HFF-Myc (cell line): ENCODE results near the gene TXNDC5.

Source experiments
- DNase-seq: peaks from one replicate; pipeline ENCODE4 v3.0.0-alpha.2; 2011; ENCODE audit warnings: low read depth; ENCODE audit errors: extremely low read depth
- H3K4me3 ChIP-seq: replicated peaks from 2 replicates; pipeline ENCODE4 v1.5.1; 2011; ENCODE audit warnings: low read depth, mild to moderate bottlenecking, control low read depth, low read length
- CTCF ChIP-seq: IDR thresholded peaks from 2 replicates; pipeline ENCODE4 v1.5.1; 2012; ENCODE audit warnings: mild to moderate bottlenecking, low read depth, low read length, control low read depth; ENCODE audit errors: missing control alignments

The TXNDC5 gene

GRCh38 chr6:7903673-7904072 is 6.9 kb downstream of the TXNDC5 start:
- no peak for DNase-seq
- no peak overlapping the region for H3K4me3 ChIP-seq
- no peak for TF ChIP-seq CTCF

GRCh38 chr6:7902867-7903266 is 7.7 kb downstream of the TXNDC5 start:
- TF ChIP-seq CTCF = no peak
- no peak overlapping the region for H3K4me3 ChIP-seq
- DNase-seq = no peak

- TF ChIP-seq CTCF = no peak
- H3K4me3 ChIP-seq = no peak overlapping the region
- no peak for DNase-seq
These were observed 8.4 kb downstream of the TXNDC5 start for GRCh38 chr6:7902221-7902620.

DNA sequence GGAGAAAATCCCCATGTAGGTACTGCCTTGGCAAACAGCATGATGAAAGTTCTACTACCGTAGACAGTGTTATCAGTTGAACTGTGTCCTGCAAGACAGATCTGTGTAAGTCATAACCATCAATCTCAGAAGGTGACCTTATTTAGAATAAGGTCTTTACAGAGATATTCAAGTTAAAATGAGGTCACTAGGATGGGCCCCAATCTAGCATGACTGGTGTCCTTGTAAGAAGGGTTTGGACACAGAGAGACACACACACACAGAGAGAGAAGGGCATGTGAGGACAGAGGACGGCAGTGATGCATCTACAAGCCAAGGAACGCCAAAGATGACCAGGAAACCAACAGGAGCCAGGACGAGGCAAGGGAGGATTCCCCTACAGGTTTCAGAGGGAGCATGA is 8.8 kb downstream of the TXNDC5 start:
- H3K4me3 ChIP-seq = no peak overlapping the region
- no peak for TF ChIP-seq CTCF
- DNase-seq = no peak

GRCh38 chr6:7901056-7901455 is 9.5 kb downstream of the TXNDC5 start:
- TF ChIP-seq CTCF = no peak
- no peak for DNase-seq
- H3K4me3 ChIP-seq = no peak overlapping the region

GRCh38 chr6:7900621-7901020 is 10.0 kb downstream of the TXNDC5 start:
- H3K4me3 ChIP-seq = no peak overlapping the region
- no peak for TF ChIP-seq CTCF
- DNase-seq = no peak

GRCh38 chr6:7899889-7900213 is 10.7 kb downstream of the TXNDC5 start:
- H3K4me3 ChIP-seq = no peak overlapping the region
- TF ChIP-seq CTCF = no peak
- no peak for DNase-seq
